ENCODE data around the gene PTGES. TPM values are rescaled to one million over a fixed set of nuclear protein-coding genes. Genes with fewer than 3 reads are reported as not detected.

PTGES gene
- polyA plus RNA-seq, 1 experiment = 17.0 TPM

GRCh38 chr9:129710169-129710453 is 42.7 kb downstream of the PTGES start:
- ChIA-PET CTCF (interaction anchor here (1.0 to 1.9 kb wide), 3 partner anchors 16 to 68 kb away, joined by 3 to 6 read pairs (median 4); no protein-coding TSS in a partner anchor), POLR2A (no interaction called here)
- DNase-seq (ENCODE audit: low read depth, low spot score) = no peak
- H3K9me3 ChIP-seq (ENCODE audit: control insufficient read depth, insufficient read depth, low read length) = no peaks in the 10 kb centered on the region; the same call in 1 of the 2 replicates
- H3K27me3 ChIP-seq (ENCODE audit: control insufficient read depth, insufficient read depth, low read length) = no peaks in the 10 kb centered on the region
- no peak overlapping the region for H3K4me3 ChIP-seq (ENCODE audit: low read depth, low read length)
- TF ChIP-seq CTCF (IDR thresholded peaks at IDR 0.05; ENCODE audit: low read depth, low read length) = no peak
- H3K27ac ChIP-seq (ENCODE audit: low read depth, low read length) = no peak overlapping the region

DNA sequence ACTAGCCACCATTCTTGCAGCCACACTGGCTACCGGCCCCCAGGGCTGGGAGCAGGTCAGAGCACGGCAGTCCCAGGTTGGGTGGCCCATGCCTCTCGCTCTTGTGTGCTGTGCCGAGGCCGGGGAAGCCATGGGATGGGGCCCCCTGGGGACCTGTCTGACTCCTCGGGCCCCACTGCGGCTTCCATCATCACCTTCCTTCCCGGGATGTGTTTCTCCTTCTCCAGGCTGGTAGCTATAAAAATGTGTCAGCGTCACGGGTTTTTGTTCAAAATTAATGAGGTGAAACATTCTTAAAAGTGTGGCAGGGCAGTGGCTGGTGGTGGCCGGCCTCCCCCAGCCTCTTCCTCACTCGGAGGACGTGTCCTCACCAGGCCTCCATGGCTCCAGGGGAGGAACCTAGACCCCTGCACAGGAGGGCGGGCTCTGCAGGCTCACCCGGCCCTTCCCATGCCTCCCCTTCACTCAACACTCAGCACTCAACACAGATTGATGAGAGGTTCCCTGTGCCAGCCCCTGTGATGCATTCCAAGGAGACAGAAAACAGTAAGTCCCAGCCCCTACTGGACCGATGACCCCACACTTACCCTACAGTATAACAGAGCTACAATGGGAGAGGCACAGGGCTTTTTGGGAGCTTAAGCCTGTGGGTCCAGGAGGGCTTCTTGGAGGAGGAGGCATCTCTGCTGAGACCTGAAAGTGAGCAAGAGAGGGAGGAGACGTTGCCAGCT is 43.2 kb downstream of the PTGES start:
- H3K4me3 ChIP-seq (ENCODE audit: low read depth, low read length) = no peak overlapping the region
- ChIA-PET POLR2A (no interaction called here), CTCF (interaction anchor here (1.0 to 1.9 kb wide), 3 partner anchors 17 to 67 kb away, joined by 3 to 6 read pairs (median 4); no protein-coding TSS in a partner anchor)
- no peak overlapping the region for H3K27ac ChIP-seq (ENCODE audit: low read depth, low read length)
- no peaks in the 10 kb centered on the region; the same call in 1 of the 2 replicates for H3K9me3 ChIP-seq (ENCODE audit: control insufficient read depth, insufficient read depth, low read length)
- TF ChIP-seq CTCF (IDR thresholded peaks at IDR 0.05; ENCODE audit: low read depth, low read length) = no peak
- H3K27me3 ChIP-seq (ENCODE audit: control insufficient read depth, insufficient read depth, low read length) = no peaks in the 10 kb centered on the region
- DNase-seq (ENCODE audit: low read depth, low spot score) = no peak

DNA sequence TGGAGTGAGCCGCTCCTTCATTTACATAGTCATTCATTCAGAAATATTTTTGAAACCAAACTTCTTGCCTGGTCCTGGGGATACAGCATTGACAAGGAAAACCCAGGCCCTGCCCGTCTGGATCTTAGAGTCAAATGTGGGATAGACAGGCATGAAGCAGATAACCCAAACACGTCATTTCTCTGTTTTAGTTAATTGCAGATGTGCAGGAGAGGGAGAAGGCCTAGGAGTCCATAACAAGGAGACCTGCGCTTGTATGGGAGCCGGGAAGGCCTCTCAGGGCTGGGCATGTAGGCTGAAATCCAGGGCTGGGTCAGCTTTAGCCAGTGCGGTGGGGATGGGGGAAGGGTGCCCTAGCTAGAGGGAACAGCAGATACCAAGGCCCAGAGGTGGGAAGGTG is 44.0 kb downstream of the PTGES start:
- H3K9me3 ChIP-seq (ENCODE audit: control insufficient read depth, insufficient read depth, low read length) = no peaks in the 10 kb centered on the region; the same call in 1 of the 2 replicates
- no peak overlapping the region for H3K27ac ChIP-seq (ENCODE audit: low read depth, low read length)
- ChIA-PET CTCF (interaction anchor here (1.0 to 1.9 kb wide), 4 partner anchors 16 to 66 kb away, joined by 3 to 6 read pairs (median 4); no protein-coding TSS in a partner anchor), POLR2A (no interaction called here)
- no peaks in the 10 kb centered on the region for H3K27me3 ChIP-seq (ENCODE audit: control insufficient read depth, insufficient read depth, low read length)
- TF ChIP-seq CTCF (IDR thresholded peaks at IDR 0.05; ENCODE audit: low read depth, low read length) = no peak
- DNase-seq (ENCODE audit: low read depth, low spot score) = no peak
- H3K4me3 ChIP-seq (ENCODE audit: low read depth, low read length) = no peak overlapping the region

DNA sequence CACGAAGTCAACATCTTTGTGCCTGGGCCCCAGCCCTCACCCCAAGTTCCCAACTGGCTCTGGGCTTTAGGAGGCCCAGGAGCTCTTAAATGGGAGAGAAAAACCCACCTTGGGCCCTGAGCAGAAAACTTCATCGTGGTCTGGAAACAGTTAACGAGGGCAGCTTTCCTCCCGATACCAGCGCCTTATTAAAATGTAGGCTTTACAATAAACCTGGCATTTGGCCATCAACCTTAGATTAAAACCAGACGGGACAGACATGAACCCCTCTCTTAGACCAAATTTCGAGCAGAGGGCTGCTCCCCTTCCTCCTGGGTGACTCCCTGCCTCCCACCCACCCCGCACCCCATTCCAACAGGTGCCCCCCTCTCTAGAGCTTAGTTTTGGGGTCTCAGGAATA is 48.0 kb downstream of the PTGES start:
- Histone ChIP-seq H3K27ac (ENCODE audit: low read depth, low read length) (no peak overlapping the region), H3K9me3 (ENCODE audit: control insufficient read depth, insufficient read depth, low read length) (no peaks in the 10 kb centered on the region), H3K27me3 (ENCODE audit: control insufficient read depth, insufficient read depth, low read length) (no peaks in the 10 kb centered on the region), H3K4me3 (ENCODE audit: low read depth, low read length) (no peak overlapping the region)
- ChIA-PET POLR2A (no interaction called here), CTCF (interaction anchor here (0.5 to 1.7 kb wide), 4 partner anchors 22 to 1284 kb away, joined by 4 to 6 read pairs (median 4); partner anchors contain the start of gene CERCAM)
- DNase-seq (ENCODE audit: low read depth, low spot score) = no peak
- TF ChIP-seq CTCF (IDR thresholded peaks at IDR 0.05; ENCODE audit: low read depth, low read length) = no peak

DNA sequence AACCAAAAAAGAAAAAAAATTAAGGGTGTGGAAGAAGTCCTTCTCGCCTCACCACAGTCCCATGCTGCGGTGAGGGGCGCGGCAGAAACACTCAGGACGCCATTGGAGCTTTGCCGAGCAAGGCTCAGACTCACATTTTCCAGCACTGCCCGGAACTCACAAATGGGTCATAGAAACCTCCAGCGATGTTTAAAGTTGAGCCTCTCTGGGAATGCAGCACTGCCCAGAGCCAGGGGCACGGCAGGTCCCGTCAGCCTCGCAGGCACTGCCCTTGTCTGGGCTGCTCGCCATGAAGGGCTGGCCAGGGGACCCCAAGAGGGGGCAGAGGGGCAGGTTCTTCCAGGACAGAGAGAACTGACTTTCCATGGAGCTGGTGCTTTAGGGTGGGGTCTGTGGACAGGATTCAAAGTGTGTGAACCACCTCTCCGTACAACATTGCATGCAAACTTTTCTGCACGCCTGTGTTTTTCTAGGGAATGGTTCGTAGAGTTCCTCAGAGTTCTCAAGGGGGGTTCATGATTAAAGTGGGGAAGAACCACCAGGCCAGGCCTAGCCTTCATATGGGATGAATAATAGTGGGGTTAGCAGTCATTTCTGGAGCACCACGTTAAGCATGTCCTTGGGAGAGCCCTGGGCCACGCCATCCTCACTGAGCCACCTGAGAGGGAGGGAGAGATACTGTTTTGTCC is 49.0 kb downstream of the PTGES start:
- no peak for DNase-seq (ENCODE audit: low read depth, low spot score)
- H3K27ac ChIP-seq (ENCODE audit: low read depth, low read length) = peak overlapping the region; percentile 70
- TF ChIP-seq CTCF (IDR thresholded peaks at IDR 0.05; ENCODE audit: low read depth, low read length) = no peak
- ChIA-PET CTCF (interaction anchor here (1.7 to 3.0 kb wide), 2 partner anchors 23 to 34 kb away, joined by 5 to 13 read pairs; no protein-coding TSS in a partner anchor), POLR2A (no interaction called here)
- no peak overlapping the region for H3K4me3 ChIP-seq (ENCODE audit: low read depth, low read length)
- H3K9me3 ChIP-seq (ENCODE audit: control insufficient read depth, insufficient read depth, low read length) = no peaks in the 10 kb centered on the region
- no peaks in the 10 kb centered on the region for H3K27me3 ChIP-seq (ENCODE audit: control insufficient read depth, insufficient read depth, low read length)

Measured in AG04450 (cell line).